HG03025 (cell line): ENCODE measurements around the gene RNU6-9.

ENCODE experiments used
- ATAC-seq: cut with Tn5 transposase; IDR thresholded peaks from one replicate; pipeline ENCODE4 v1.9.1; 2021; ENCODE audit warnings: mild to moderate bottlenecking, moderate library complexity; ENCODE audit not compliant: unreplicated experiment, low FRiP score

The RNU6-9 gene

GRCh38 chr19:916645-917322 is 23.5 kb downstream of the RNU6-9 start:
- no peak for ATAC-seq

- ATAC-seq = no peak
Observed at GRCh38 chr19:917323-918151, 24.3 kb downstream of the RNU6-9 start, which contains the start of gene KISS1R. Gene KISS1R, plus strand, starts transcription at chr19:917333. Its CDS starts 170 bp downstream, at chr19:917503.

GRCh38 chr19:918152-918437 is 24.8 kb downstream of the RNU6-9 start:
- no peak for ATAC-seq

GRCh38 chr19:918481-919198 is 25.4 kb downstream of the RNU6-9 start:
- no peak for ATAC-seq

GRCh38 chr19:919199-920050 is 26.1 kb downstream of the RNU6-9 start:
- ATAC-seq = no peak

GRCh38 chr19:920051-920864 is 27.0 kb downstream of the RNU6-9 start:
- no peak for ATAC-seq

GRCh38 chr19:924553-925086 is 31.3 kb downstream of the RNU6-9 start:
- no peak for ATAC-seq

- ATAC-seq = no peak
Observed at GRCh38 chr19:925087-925525, 31.8 kb downstream of the RNU6-9 start.

- ATAC-seq = no peak
Observed at GRCh38 chr19:925526-926322, 32.4 kb downstream of the RNU6-9 start, which contains the start of gene ARID3A. Gene ARID3A, plus strand, starts transcription at chr19:926035. Its CDS starts 3,494 bp downstream, at chr19:929529.

- no peak for ATAC-seq
Observed at GRCh38 chr19:926323-926588, 33.0 kb downstream of the RNU6-9 start.

GRCh38 chr19:926589-927350 is 33.5 kb downstream of the RNU6-9 start:
- ATAC-seq = no peak

- no peak for ATAC-seq
Observed at GRCh38 chr19:927351-927779, 34.1 kb downstream of the RNU6-9 start.

GRCh38 chr19:927780-928401 is 34.6 kb downstream of the RNU6-9 start:
- ATAC-seq = no peak

- no peak for ATAC-seq
Observed at GRCh38 chr19:928471-929202, 35.4 kb downstream of the RNU6-9 start.

GRCh38 chr19:929203-929890 is 36.1 kb downstream of the RNU6-9 start:
- no peak for ATAC-seq

- no peak for ATAC-seq
Observed at GRCh38 chr19:929891-930258, 36.6 kb downstream of the RNU6-9 start.
